Left lung (tissue), 10 donors: Measurements from ENCODE around the gene BANK1. TPM values are rescaled to one million over a fixed set of nuclear protein-coding genes. Genes with fewer than 3 reads are reported as not detected.
A peak's percentile ranks its signal among the peaks of the same experiment; 100 is the strongest.

Experiments used
- ATAC-seq: fragments of 200-7000 bp; cut with Tn5 transposase; one replicate; pipeline ENCODE4 v1.9.1; 2020; ENCODE audit warnings: moderate library complexity
- DNase-seq, 4 donors: peaks; one replicate each; pipeline ENCODE4 v3.0.0-alpha.2; 2013 to 2020
- H3K27ac ChIP-seq, 2 donors: fragments of 200-600 bp; sonication (generic) in 1 of 2; one replicate each; pipeline versions ENCODE4 v1.5.0 to v1.8.0; 2020 to 2021
- H3K27me3 ChIP-seq, 2 donors: fragments of 200-600 bp; sonication (generic) in 1 of 2; one replicate each; pipeline versions ENCODE4 v1.5.0 to v1.8.0; 2020 to 2021
- H3K36me3 ChIP-seq, 2 donors: fragments of 200-600 bp; sonication (generic) in 1 of 2; one replicate each; pipeline versions ENCODE4 v1.5.0 to v1.8.0; 2020 to 2021
- H3K4me1 ChIP-seq, 2 donors: fragments of 200-600 bp; one replicate each; pipeline ENCODE4 v1.8.0; 2021
- H3K4me3 ChIP-seq, 2 donors: fragments of 200-600 bp; sonication (generic) in 1 of 2; one replicate each; pipeline versions ENCODE4 v1.5.0 to v1.8.0; 2020 to 2021; ENCODE audit warnings: mild to moderate bottlenecking in 1 of 2
- H3K9me3 ChIP-seq, 2 donors: fragments of 200-600 bp; sonication (generic) in 1 of 2; one replicate each; pipeline versions ENCODE4 v1.5.0 to v1.8.0; 2020 to 2021
- intact Hi-C, 2 donors: fragments of 100-400 bp; cut with DNase I; formaldehyde crosslinking; loops; one replicate each; pipeline versions ENCODE4 v1.11.2 to v1.14.2; 2022
- polyA plus RNA-seq, 6 donors: library from polyadenylated mRNA; unstranded; fragments of 120-200 nt; gene quantifications; one replicate each; pipeline ENCODE4 v1.2.1, GENCODE V29; 2013; ENCODE audit not compliant: insufficient read length in 6 of 6
- total RNA-seq, 2 donors: library from RNA; stranded (reverse); fragmentation: NEBNext Ultra II Directional; extraction: Animal tissue kit (Norgen Biotek cat#: 25700); gene quantifications; one replicate each; pipeline ENCODE4 v1.2.1, GENCODE V29; 2021
- TF ChIP-seq, protein P1 (sequence below), 2 donors: fragments of 200-600 bp; sonication (generic) in 1 of 2; IDR thresholded peaks; one replicate each; pipeline versions ENCODE4 v1.5.0 to v1.8.0; 2021; ENCODE audit warnings: antibody characterized with exemption in 2 of 2
- donor health status: DM: no; HTN: yes; CAD: no.
- donor health status: DM: no; HTN: no; CAD: no.

Gene BANK1
- total and polyA plus RNA-seq, 8 donors: 1.7 to 11.1 (median 2.4) TPM

GRCh38 chr4:101910786-101911373, 120.3 kb downstream of the BANK1 start:
- Histone ChIP-seq H3K4me1 (no peaks in the 10 kb centered on the region), H3K27ac (no peak overlapping the region), H3K9me3 (peaks cover 0 to 5% of the 10 kb centered on the region in 2 donors), H3K4me3 (no peak overlapping the region), H3K27me3 (no peaks in the 10 kb centered on the region), H3K36me3 (no peaks in the 10 kb centered on the region)
- TF ChIP-seq, protein P1, sequence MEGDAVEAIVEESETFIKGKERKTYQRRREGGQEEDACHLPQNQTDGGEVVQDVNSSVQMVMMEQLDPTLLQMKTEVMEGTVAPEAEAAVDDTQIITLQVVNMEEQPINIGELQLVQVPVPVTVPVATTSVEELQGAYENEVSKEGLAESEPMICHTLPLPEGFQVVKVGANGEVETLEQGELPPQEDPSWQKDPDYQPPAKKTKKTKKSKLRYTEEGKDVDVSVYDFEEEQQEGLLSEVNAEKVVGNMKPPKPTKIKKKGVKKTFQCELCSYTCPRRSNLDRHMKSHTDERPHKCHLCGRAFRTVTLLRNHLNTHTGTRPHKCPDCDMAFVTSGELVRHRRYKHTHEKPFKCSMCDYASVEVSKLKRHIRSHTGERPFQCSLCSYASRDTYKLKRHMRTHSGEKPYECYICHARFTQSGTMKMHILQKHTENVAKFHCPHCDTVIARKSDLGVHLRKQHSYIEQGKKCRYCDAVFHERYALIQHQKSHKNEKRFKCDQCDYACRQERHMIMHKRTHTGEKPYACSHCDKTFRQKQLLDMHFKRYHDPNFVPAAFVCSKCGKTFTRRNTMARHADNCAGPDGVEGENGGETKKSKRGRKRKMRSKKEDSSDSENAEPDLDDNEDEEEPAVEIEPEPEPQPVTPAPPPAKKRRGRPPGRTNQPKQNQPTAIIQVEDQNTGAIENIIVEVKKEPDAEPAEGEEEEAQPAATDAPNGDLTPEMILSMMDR (IDR thresholded peaks at IDR 0.05): no peak
- ATAC-seq (peak; percentile 49), DNase-seq (no peak)
- intact Hi-C loops: no loop called here

- H3K4me3 ChIP-seq: no peak overlapping the region
- ATAC-seq (no peak), DNase-seq (no peak)
- TF ChIP-seq, protein P1 (IDR thresholded peaks at IDR 0.05): no peak
- no peaks in the 10 kb centered on the region for H3K36me3 ChIP-seq
- intact Hi-C loops: no loop called here
- H3K9me3 ChIP-seq: peaks cover 0 to 5% of the 10 kb centered on the region in 2 donors
- no peaks in the 10 kb centered on the region for H3K4me1 ChIP-seq
- no peak overlapping the region for H3K27ac ChIP-seq
- no peaks in the 10 kb centered on the region for H3K27me3 ChIP-seq
Measured at GRCh38 chr4:101911616-101912015, 121.1 kb downstream of the BANK1 start.

GRCh38 chr4:101914761-101915160, 124.2 kb downstream of the BANK1 start:
- no peaks in the 10 kb centered on the region for H3K4me1 ChIP-seq
- no peak overlapping the region for H3K27ac ChIP-seq
- peaks cover 0 to 4% of the 10 kb centered on the region in 2 donors for H3K9me3 ChIP-seq
- TF ChIP-seq, protein P1 (IDR thresholded peaks at IDR 0.05): no peak
- ATAC-seq (no peak), DNase-seq (no peak)
- no peak overlapping the region for H3K4me3 ChIP-seq
- H3K36me3 ChIP-seq: no peaks in the 10 kb centered on the region
- H3K27me3 ChIP-seq: no peaks in the 10 kb centered on the region
- intact Hi-C loops: no loop called here

DNA sequence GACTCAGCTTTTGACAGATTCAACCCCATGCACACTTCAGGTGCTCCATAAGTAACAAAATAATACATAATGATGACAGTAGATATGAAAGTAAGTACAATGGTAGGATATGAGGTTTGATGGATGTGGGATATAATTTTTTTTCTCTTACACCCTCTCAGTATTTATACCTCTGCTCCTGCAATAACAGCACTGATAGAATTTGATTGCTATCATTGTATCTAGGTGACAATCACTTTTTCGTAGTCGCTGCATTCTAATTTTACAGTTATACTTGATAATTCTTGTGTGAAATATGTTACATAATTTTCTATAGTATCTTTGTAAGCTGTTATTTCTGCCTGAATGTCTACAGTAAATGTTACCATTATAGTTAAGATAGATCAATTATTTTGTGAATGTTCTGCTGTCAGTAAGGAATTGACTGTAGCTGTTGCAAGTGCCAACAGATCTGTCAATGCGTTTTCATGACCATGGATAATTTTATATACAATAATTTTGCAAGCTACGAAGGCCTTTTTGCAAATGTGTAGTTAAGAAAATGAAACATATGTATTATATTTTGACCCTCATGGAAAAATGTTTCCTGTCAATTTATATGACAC, 128.9 kb downstream of the BANK1 start:
- Histone ChIP-seq H3K36me3 (no peaks in the 10 kb centered on the region), H3K4me3 (no peak overlapping the region), H3K27me3 (no peaks in the 10 kb centered on the region), H3K27ac (no peak overlapping the region), H3K9me3 (peaks cover 0 to under 1% of the 10 kb centered on the region in 2 donors), H3K4me1 (no peaks in the 10 kb centered on the region)
- intact Hi-C loops: no loop called here
- DNase-seq: no peak
- ATAC-seq: no peak
- TF ChIP-seq, protein P1 (IDR thresholded peaks at IDR 0.05): no peak

DNA sequence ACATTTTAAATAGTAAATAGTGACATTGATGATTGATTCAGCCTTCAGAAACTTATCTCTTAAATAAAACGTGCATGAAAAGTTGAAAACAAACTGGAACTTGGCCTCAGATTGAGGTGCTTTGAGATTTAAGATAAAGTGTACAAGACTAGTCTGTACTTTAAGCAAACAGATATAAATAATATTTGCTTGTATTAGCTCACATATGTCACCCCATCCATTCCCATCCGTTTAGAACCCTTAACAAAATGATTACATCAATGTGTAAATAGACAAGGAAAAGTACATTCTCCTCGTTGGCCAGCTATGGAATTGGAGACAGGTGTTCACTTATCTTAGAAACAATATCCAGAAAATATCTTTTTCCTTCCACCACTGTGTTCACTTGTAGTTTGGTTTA, 130.8 kb downstream of the BANK1 start:
- no peak for ATAC-seq

More for the DNA sequence above, 130.8 kb downstream of the BANK1 start:
- no peak for DNase-seq
- Histone ChIP-seq H3K27ac (no peak overlapping the region), H3K9me3 (no peaks in the 10 kb centered on the region), H3K36me3 (no peaks in the 10 kb centered on the region), H3K4me1 (no peaks in the 10 kb centered on the region), H3K27me3 (no peaks in the 10 kb centered on the region), H3K4me3 (no peak overlapping the region)
- intact Hi-C loops: no loop called here
- TF ChIP-seq, protein P1 (IDR thresholded peaks at IDR 0.05): no peak
